ENCODE data around the gene DTYMK. TPM values are rescaled to one million over a fixed set of nuclear protein-coding genes. Genes with fewer than 3 reads are reported as not detected.

Gene DTYMK
- polyA plus RNA-seq (2013, experiment 1 of 2) = 20.3 TPM
- 20.5 TPM for polyA plus RNA-seq (2013, experiment 2 of 2)

DNA sequence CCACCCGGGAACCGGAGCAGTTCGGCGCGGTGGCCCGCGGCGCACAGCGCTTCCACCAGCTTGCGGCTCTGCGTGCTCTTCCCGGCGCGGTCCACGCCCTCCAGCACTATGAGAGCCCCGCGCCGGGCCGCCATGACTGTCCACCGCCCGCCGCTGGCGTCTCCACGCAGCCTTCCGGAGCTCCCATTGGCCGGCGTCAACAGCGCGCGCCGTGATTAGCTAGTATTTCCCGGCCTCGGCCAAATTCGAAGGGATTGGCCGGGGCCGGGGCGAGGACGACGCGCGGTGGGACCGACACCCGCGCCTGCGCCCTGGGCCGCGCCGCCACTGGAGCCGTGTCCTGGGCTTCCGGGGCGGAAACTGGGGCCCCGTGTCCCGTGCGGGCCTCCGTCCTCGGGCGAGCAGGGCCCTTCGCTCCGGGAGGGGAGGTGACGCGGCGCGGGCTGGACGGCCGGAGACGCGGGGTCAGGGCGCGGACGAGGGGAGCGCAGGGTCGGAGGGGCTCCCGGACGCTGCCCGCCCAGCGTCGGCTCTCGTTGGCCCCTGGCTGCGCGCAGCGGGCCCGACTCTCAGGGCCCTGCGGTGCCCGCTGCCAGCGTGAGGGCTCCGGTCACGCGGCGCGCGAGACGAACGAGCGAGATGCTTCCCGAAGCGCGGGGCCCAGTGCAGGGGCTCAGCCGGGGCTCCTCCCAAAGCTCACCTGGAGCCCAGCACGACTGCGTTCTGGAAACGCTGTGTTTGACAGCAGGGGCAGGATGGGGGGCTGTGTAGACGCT lies at the start of gene DTYMK:
Gene DTYMK, minus strand, starts transcription at position 166 of the 776 bp plus-strand sequence. Its CDS starts 32 bp downstream, at position 134.
- under 1% methylated on average over 86 of the region's 102 CpGs for WGBS
- Histone ChIP-seq H3K14ac (ENCODE audit: low read length in 2 of 2) (peak within 1 kb of the TSS; percentile 86 to 98), H3K9ac (ENCODE audit: low read length) (peak within 1 kb of the TSS; percentile 99), H3K9me3 (ENCODE audit: control insufficient read depth, low read length) (no peaks in the 10 kb centered on the region), H2AFZ (ENCODE audit: low read depth, low read length) (peak within 1 kb of the TSS; percentile 55), H3K4me1 (ENCODE audit: control insufficient read depth, insufficient read depth, low read depth, low read length) (peaks cover 10% of the 10 kb centered on the region), H3K36me3 (ENCODE audit: control insufficient read depth in 1 of 2, insufficient read depth in 2 of 2, low read depth in 1 of 2, low read length in 2 of 2) (peaks cover 29 to 46% of the 10 kb centered on the region in 2 experiments), H3K4me3 (ENCODE audit: insufficient read depth in 1 of 2, low read depth in 1 of 2, low read length in 2 of 2) (peak within 1 kb of the TSS; percentile 98 to 99), H4K91ac (ENCODE audit: low read length) (peak within 1 kb of the TSS; percentile 85), H3K4me2 (ENCODE audit: low read length, poor library complexity, severe bottlenecking) (peak within 1 kb of the TSS; percentile 88), H3K23ac (ENCODE audit: low read length in 2 of 2) (peak within 1 kb of the TSS; percentile 44 to 85), H3K18ac (ENCODE audit: low read depth in 1 of 2, low read length in 2 of 2) (peak within 1 kb of the TSS; percentile 88 to 98), H2BK5ac (ENCODE audit: low read depth, low read length, poor library complexity, severe bottlenecking) (peak within 1 kb of the TSS; percentile 97), H3K79me1 (replicated peaks; ENCODE audit: low read length, poor library complexity, severe bottlenecking) (peaks cover 27% of the 10 kb centered on the region), H2BK120ac (ENCODE audit: low read depth, low read length) (peak within 1 kb of the TSS; percentile 94), H3K27me3 (ENCODE audit: control insufficient read depth in 1 of 2, insufficient read depth in 1 of 2, low read length in 2 of 2) (no peaks in the 10 kb centered on the region), H3K27ac (ENCODE audit: low read length, poor library complexity, severe bottlenecking) (peak within 1 kb of the TSS; percentile 79), H3K4ac (ENCODE audit: low read depth in 1 of 2, low read length in 2 of 2) (peak within 1 kb of the TSS; percentile 83 to 98), H2AK5ac (ENCODE audit: low read length, severe bottlenecking) (peak within 1 kb of the TSS; percentile 45), H4K8ac (ENCODE audit: low read length) (peak within 1 kb of the TSS; percentile 96), H2BK12ac (ENCODE audit: low read length in 2 of 2) (peak within 1 kb of the TSS in 1 of 2 experiments; percentile 15), H2BK15ac (ENCODE audit: low read depth, poor library complexity, severe bottlenecking) (peak within 1 kb of the TSS; percentile 93)
- peak; percentile 97 for DNase-seq

- no peak overlapping the region for H2BK12ac ChIP-seq (ENCODE audit: low read length in 2 of 2)
Measured at GRCh38 chr2:241736111-241736510, 49.5 kb upstream of the DTYMK start.

GRCh38 chr2:241734467-241735208 lies 48.0 kb upstream of the DTYMK start, which contains the start of gene D2HGDH:
Gene D2HGDH, plus strand, starts transcription at chr2:241734630. Its CDS starts 595 bp downstream, at chr2:241735225.
- 1% methylated on average over 60 of the region's 98 CpGs for WGBS

More at GRCh38 chr2:241736111-241736510, 49.5 kb upstream of the DTYMK start:
- no peak overlapping the region for H3K4me2 ChIP-seq (ENCODE audit: low read length, poor library complexity, severe bottlenecking)
- no peak for DNase-seq
- peaks cover 30% of the 10 kb centered on the region for H3K4me1 ChIP-seq (ENCODE audit: control insufficient read depth, insufficient read depth, low read depth, low read length)
- no peak overlapping the region for H4K91ac ChIP-seq (ENCODE audit: low read length)
- no peak overlapping the region for H3K14ac ChIP-seq (ENCODE audit: low read length in 2 of 2)
- no peak overlapping the region for H2BK120ac ChIP-seq (ENCODE audit: low read depth, low read length)
- H3K9me3 ChIP-seq (ENCODE audit: control insufficient read depth, low read length) = no peaks in the 10 kb centered on the region
- no peak overlapping the region for H2BK15ac ChIP-seq (ENCODE audit: low read depth, poor library complexity, severe bottlenecking)
- no peak overlapping the region for H2AFZ ChIP-seq (ENCODE audit: low read depth, low read length)
- no peaks in the 10 kb centered on the region for H3K27me3 ChIP-seq (ENCODE audit: control insufficient read depth in 1 of 2, insufficient read depth in 1 of 2, low read length in 2 of 2)
- H3K79me1 ChIP-seq (replicated peaks; ENCODE audit: low read length, poor library complexity, severe bottlenecking) = peaks cover 25% of the 10 kb centered on the region
- H2AK5ac ChIP-seq (ENCODE audit: low read length, severe bottlenecking) = no peak overlapping the region
- H3K18ac ChIP-seq (ENCODE audit: low read depth in 1 of 2, low read length in 2 of 2) = no peak overlapping the region
- no peak overlapping the region for H3K23ac ChIP-seq (ENCODE audit: low read length in 2 of 2)
- peak overlapping the region in 1 of 2 experiments; percentile 93 for H3K4me3 ChIP-seq (ENCODE audit: insufficient read depth in 1 of 2, low read depth in 1 of 2, low read length in 2 of 2)
- no peak overlapping the region for H4K8ac ChIP-seq (ENCODE audit: low read length)
- H3K27ac ChIP-seq (ENCODE audit: low read length, poor library complexity, severe bottlenecking) = peak overlapping the region; percentile 28
- H3K4ac ChIP-seq (ENCODE audit: low read depth in 1 of 2, low read length in 2 of 2) = no peak overlapping the region
- H3K36me3 ChIP-seq (ENCODE audit: control insufficient read depth in 1 of 2, insufficient read depth in 2 of 2, low read depth in 1 of 2, low read length in 2 of 2) = peaks cover 19 to 21% of the 10 kb centered on the region in 2 experiments
- H2BK5ac ChIP-seq (ENCODE audit: low read depth, low read length, poor library complexity, severe bottlenecking) = no peak overlapping the region
- 93% methylated on average over 3 of the region's 3 CpGs for WGBS
- no peak overlapping the region for H3K9ac ChIP-seq (ENCODE audit: low read length)

More at GRCh38 chr2:241734467-241735208, 48.0 kb upstream of the DTYMK start, which contains the start of gene D2HGDH:
- H3K14ac ChIP-seq (ENCODE audit: low read length in 2 of 2) = peak within 1 kb of the TSS; percentile 45 to 83
- H3K23ac ChIP-seq (ENCODE audit: low read length in 2 of 2) = peak within 1 kb of the TSS in 1 of 2 experiments; percentile 57
- H3K9ac ChIP-seq (ENCODE audit: low read length) = peak within 1 kb of the TSS; percentile 86
- peak; percentile 81 for DNase-seq
- peak within 1 kb of the TSS; percentile 93 to 95 for H3K4me3 ChIP-seq (ENCODE audit: insufficient read depth in 1 of 2, low read depth in 1 of 2, low read length in 2 of 2)
- peaks cover 17% of the 10 kb centered on the region for H3K79me1 ChIP-seq (replicated peaks; ENCODE audit: low read length, poor library complexity, severe bottlenecking)
- peak within 1 kb of the TSS; percentile 97 for H3K4me2 ChIP-seq (ENCODE audit: low read length, poor library complexity, severe bottlenecking)
- peak within 1 kb of the TSS; percentile 98 for H4K8ac ChIP-seq (ENCODE audit: low read length)
- peak within 1 kb of the TSS; percentile 27 for H2BK120ac ChIP-seq (ENCODE audit: low read depth, low read length)
- H3K18ac ChIP-seq (ENCODE audit: low read depth in 1 of 2, low read length in 2 of 2) = peak within 1 kb of the TSS; percentile 98 to 99
- peak within 1 kb of the TSS; percentile 95 for H2BK5ac ChIP-seq (ENCODE audit: low read depth, low read length, poor library complexity, severe bottlenecking)
- peak within 1 kb of the TSS; percentile 83 to 89 for H3K4ac ChIP-seq (ENCODE audit: low read depth in 1 of 2, low read length in 2 of 2)
- peak within 1 kb of the TSS in 1 of 2 experiments; percentile 51 for H2BK12ac ChIP-seq (ENCODE audit: low read length in 2 of 2)
- H3K27me3 ChIP-seq (ENCODE audit: control insufficient read depth in 1 of 2, insufficient read depth in 1 of 2, low read length in 2 of 2) = no peaks in the 10 kb centered on the region
- peak within 1 kb of the TSS; percentile 94 for H4K91ac ChIP-seq (ENCODE audit: low read length)
- peak within 1 kb of the TSS; percentile 78 for H3K27ac ChIP-seq (ENCODE audit: low read length, poor library complexity, severe bottlenecking)
- H3K9me3 ChIP-seq (ENCODE audit: control insufficient read depth, low read length) = no peaks in the 10 kb centered on the region
- peak within 1 kb of the TSS; percentile 64 for H2AFZ ChIP-seq (ENCODE audit: low read depth, low read length)
- no peak within 1 kb of the TSS for H2AK5ac ChIP-seq (ENCODE audit: low read length, severe bottlenecking)
- peaks cover 13 to 17% of the 10 kb centered on the region in 2 experiments for H3K36me3 ChIP-seq (ENCODE audit: control insufficient read depth in 1 of 2, insufficient read depth in 2 of 2, low read depth in 1 of 2, low read length in 2 of 2)
- H2BK15ac ChIP-seq (ENCODE audit: low read depth, poor library complexity, severe bottlenecking) = peak within 1 kb of the TSS; percentile 95
- peaks cover 22% of the 10 kb centered on the region for H3K4me1 ChIP-seq (ENCODE audit: control insufficient read depth, insufficient read depth, low read depth, low read length)

Data from mesenchymal stem cell (in vitro differentiated cells and primary cell).